ENCODE data around the gene ZNF497. TPM values are rescaled to one million over a fixed set of nuclear protein-coding genes. Genes with fewer than 3 reads are reported as not detected.

The ZNF497 gene
- total and polyA plus RNA-seq, 9 of the 15 experiments (the other 6 are each of a cell fraction or from before 2014, with no cell fraction given), result 0.06 to 0.98 (median 0.44) TPM; not detected in 1

GRCh38 chr19:58362272-58362994, at the start of gene ZNF497 (continued):
- TF ChIP-seq BCLAF1 (IDR thresholded peaks at IDR 0.05; ENCODE audit: borderline replicate concordance in 1 of 2, control insufficient read depth in 1 of 2, low read depth in 2 of 2, low read length in 1 of 2) (0 out of 4 replicates have a peak, but pooled peaks of 1 of the 2 experiments have one; percentile 60), KDM4B (IDR thresholded peaks at IDR 0.05; ENCODE audit: borderline replicate concordance in 2 of 2, low read depth in 1 of 2) (peak in 1 of 2 experiments; percentile 41; a peak in 1 of 4 replicates), PCBP2 (IDR thresholded peaks at IDR 0.05; ENCODE audit: low read depth, low read length, poor library complexity, severe bottlenecking) (no peak), ZNF696 (CRISPR knock-in tag; conservative IDR thresholded peaks at IDR 0.05) (no peak), WHSC1 (IDR thresholded peaks at IDR 0.05; ENCODE audit: low read length) (no peak), RBM17 (IDR thresholded peaks at IDR 0.05; ENCODE audit: borderline replicate concordance, low read depth, low read length) (no peak), EZH2 (IDR thresholded peaks at IDR 0.05; ENCODE audit: borderline replicate concordance, low read depth, low read length) (no peak), ZBTB7A (IDR thresholded peaks at IDR 0.05; ENCODE audit: borderline replicate concordance, control insufficient read depth, low read depth, low read length) (peak; percentile 70; the same call in 1 of the 2 replicates), ETS2 (tag; IDR thresholded peaks at IDR 0.05; ENCODE audit: borderline replicate concordance, poor library complexity, severe bottlenecking) (no peak), ZNF274 (IDR thresholded peaks at IDR 0.05; ENCODE audit: borderline replicate concordance, low read depth, low read length) (no peak; the same call in 1 of the 2 replicates), MED1 (CRISPR knock-in tag; IDR thresholded peaks at IDR 0.05; ENCODE audit: borderline replicate concordance) (no peak), SRSF9 (IDR thresholded peaks at IDR 0.05; ENCODE audit: borderline replicate concordance, low read depth, low read length) (no peak), NR2F6 (CRISPR knock-in tag; IDR thresholded peaks at IDR 0.05) (no peak), RREB1 (CRISPR knock-in tag; IDR thresholded peaks at IDR 0.05) (no peak), DPF2 (IDR thresholded peaks at IDR 0.05) (peak; percentile 75), ZNF263 (CRISPR knock-in tag; IDR thresholded peaks at IDR 0.05; ENCODE audit: borderline replicate concordance) (no peak; the same call in 1 of the 2 replicates)

All from K562 (cell line).